Stimulated activated CD4-positive, alpha-beta T cell treated with anti-CD3 and anti-CD28 coated beads, Interleukin-15, amount 100 ng/mL, for 1 hour (primary cell): ENCODE measurements around the gene BARX1.

Experiments used
- DNase-seq, 2 donors: peaks; one replicate each; pipeline ENCODE4 v3.0.0-alpha.2; 2020; ENCODE audit warnings: low read depth in 1 of 2, low spot score in 1 of 2

BARX1 gene

GRCh38 chr9:93929231-93929630 lies 25.9 kb downstream of the BARX1 start:
- no peak for DNase-seq

- no peak for DNase-seq
Observed at GRCh38 chr9:93922535-93922934, 32.6 kb downstream of the BARX1 start.

DNA sequence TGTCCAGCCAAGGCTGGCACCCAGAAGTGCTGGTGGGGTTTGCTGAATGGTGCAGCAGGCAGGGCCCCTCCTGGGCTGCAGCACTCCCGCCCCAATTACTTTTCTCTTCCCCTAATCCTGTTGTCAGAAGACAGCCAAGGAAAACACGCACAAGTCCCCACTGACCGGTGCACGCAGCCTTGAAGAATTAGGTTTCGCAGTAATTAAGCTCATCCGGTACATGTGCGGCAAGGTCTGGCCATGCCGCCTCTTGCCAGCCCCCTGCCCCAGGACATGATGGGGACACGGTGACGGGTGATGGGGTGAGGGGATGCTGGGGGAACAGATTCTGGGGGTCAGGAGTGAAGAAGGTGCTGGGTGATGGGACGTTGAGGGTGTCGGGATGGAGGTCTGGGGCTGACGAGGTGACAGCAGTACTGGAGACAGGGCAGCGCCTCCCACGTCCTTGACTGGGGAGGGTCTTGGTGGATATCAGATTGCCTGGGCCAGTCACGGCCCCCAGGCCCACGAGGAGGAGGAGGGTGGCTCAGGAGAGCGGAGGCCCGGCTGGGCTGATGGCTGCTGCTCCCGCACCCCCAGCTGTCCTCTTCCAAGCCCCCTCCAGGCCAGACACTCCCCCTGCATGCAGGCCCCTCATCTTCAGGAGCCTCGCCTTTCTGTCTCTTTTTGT lies 34.9 kb downstream of the BARX1 start:
- DNase-seq = no peak

GRCh38 chr9:93918061-93918460 lies 37.1 kb downstream of the BARX1 start:
- DNase-seq = no peak

- DNase-seq = no peak
Observed at GRCh38 chr9:93917121-93917853, 37.9 kb downstream of the BARX1 start.

DNA sequence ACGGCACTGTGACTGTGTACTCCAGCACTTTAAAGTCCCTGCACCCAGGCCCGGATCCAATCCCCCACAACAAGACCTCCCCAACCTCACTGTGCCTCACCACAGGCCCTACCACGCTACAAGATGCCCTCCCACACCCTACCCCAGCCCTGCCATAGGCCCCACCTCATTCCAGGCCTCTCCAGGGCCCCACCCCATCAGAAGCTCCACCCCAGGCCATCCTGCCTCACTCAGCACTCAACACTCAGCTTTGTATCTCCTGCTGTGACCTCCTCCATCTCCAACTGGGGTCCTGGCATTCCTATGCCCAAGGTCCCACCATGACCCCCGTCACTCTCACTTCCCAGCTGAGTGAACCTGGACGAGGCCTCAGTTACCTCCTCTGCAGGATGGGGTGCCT lies 38.8 kb downstream of the BARX1 start:
- DNase-seq = no peak

DNA sequence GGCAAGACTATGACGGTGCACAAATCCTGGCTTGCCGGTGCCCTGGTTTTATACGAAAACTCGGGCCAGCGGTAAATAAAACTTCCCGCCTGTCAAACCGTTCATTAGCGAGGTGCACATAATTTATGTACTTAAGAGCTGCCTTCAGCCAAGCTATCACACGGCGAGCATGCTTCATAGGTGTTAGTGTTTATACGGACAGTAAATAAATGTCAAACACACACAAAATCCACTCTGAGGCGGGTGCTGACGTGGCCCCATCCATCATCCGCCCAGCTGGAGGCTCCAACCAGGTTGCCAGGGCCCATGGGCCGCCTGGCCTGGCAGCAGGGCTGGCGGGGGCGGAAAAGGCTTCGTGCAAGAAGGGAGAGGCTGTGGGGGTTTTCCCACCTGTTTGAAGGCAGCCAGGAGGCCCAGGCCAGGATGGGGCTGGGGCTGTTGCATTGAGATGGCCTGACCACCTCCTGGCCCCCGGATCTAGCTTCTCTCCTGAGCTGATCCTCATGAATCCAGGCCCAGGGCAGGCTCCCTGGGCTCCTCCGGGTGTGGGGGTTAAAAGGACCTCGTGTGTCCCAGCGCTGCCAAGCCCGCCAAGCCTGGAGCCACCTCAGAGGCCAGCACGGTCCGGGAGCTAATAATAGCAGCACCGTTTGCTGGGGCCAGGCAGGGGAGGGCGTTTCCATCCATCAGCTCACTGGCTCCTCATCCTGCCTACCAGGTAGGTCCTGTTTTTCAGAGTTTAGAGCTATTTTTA lies 43.2 kb downstream of the BARX1 start:
- DNase-seq = no peak

GRCh38 chr9:93911136-93911745 lies 43.9 kb downstream of the BARX1 start:
- DNase-seq = no peak

GRCh38 chr9:93910598-93910997 lies 44.6 kb downstream of the BARX1 start:
- no peak for DNase-seq

- DNase-seq = no peak
Observed at GRCh38 chr9:93910196-93910595, 45.0 kb downstream of the BARX1 start.

- DNase-seq = no peak
Observed at GRCh38 chr9:93909242-93909616, 45.9 kb downstream of the BARX1 start.

DNA sequence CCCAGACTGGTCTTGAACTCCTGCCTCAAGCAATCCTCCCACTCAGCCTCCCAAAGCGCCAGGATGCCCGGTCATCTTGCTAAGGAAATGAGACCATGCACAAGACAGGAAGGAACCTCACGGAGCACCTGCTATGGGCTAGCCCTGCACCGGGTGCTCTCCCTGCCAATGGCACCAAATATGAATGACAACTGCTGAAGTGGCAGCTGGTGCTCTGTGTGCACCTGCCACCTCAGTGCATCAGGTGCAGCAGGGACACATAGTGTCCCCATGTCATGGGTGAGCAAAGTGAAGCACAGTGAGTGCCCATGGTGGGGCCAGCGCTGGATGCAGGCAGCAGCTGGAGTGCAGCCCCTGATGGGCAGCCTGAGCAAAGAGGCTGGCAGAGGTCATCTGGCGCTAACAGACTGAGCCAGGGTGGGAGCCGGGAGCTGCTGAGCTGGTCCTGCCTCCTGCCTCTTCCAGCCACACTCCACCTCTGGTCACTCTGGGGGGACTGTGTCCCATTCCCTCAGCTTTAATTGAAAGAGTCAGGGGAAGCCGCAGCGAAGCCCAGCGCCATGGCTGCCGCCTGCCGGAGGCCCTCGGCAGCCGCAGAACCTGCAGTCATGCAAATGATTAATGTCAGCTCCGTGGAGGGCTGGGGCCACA lies 46.4 kb downstream of the BARX1 start:
- DNase-seq = no peak

DNA sequence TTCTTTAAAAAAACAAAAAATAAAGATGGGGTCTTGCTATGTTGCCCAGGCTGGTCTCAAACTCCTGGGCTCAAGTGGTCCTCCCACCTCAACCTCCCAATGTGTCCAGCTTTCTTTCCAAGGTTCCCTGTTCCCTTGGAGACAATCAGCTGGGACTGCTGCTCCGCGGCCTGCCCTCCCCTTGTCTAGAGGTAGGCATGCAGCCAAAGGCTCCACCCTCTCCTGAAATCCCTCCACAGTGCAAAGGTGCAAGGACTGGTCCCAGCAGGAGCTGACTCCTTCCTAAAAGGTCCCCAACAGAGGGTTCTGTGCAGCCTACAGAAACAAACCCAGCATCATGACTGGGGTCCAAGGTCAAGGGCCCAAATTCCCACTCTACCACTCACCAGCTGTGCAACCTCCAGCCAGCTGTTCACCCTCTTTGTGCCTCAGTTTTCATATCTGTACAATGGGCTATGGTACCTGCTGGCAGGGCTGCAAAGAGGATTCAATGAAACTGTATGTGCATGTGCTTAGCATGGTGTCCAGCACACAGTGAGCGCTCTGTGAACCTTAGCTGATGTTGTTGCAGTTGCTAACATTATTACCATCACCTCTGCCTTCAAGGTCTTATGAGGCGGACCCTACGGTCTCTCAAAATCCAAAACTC lies 47.5 kb downstream of the BARX1 start:
- DNase-seq = no peak

GRCh38 chr9:93906195-93906880 lies 48.8 kb downstream of the BARX1 start:
- DNase-seq = no peak

DNA sequence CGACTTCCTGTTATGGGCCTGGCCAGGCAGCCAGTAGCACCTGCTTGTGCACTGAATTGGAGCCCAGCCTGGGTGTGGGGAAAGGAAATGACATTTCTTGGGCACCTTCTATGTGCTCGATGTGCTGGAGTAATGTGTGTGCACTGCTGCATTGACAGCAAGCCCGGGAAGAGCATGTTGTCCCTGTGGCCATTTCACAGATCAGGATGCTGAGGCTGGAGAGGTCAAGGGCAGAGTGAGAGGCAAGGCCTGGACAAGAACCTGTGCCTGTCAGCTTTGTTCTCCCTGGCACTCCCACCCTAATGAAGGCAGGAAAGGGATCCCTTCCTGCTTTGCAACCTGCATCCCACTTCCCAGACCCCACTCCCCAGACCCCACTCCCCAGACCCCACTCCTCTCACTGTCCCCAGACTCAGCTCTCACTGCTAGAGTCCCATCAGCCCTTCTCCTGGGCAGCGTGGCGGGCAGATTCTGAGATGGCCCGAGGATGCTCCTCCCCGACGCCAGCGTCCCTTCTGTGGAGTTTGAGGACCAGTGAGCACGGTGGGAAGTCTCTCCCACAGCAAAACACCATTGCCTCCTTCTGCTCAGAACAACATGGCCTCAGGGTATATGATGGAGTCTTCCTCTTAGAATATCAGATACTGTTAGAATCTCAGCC lies 49.6 kb downstream of the BARX1 start:
- no peak for DNase-seq

DNA sequence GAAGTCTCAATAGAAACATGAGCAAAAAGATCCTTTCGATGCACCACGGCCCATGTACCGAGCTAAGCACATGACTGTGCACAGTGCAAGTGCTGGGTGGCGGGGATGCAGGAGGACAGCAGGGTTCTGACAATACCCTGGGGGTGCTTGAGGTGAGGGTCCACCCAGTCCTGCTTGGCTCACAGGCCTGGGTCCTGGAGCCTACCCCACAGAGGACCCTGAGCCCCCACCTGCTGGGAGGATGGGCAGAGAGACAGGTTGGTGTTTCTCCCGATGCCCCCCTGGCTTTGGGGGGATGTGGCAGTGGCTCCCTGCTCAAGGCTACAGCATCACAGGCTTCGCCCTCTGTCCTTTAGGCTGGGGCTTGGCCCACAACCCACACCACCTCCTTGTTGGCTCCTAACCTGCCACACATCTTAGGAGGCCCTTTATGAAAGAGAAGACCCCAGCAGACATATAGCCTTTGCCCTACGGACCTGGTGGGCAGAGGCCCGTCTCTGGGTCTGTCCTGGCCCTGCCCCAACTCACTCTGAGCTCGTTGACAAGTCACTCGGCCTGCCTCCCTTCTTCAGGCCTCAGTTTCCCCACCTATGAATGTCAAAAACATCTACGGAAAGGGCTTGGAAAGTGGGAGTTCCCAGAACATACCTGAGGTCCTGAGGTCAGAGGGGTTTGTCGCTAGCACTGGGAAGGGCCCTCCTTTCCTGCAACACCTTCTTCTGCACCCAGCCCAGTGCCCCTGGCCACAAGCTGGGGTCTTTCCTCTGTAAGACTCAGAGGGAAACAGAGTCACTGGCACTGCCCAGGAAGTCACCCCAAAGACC lies 50.3 kb downstream of the BARX1 start:
- no peak for DNase-seq

DNA sequence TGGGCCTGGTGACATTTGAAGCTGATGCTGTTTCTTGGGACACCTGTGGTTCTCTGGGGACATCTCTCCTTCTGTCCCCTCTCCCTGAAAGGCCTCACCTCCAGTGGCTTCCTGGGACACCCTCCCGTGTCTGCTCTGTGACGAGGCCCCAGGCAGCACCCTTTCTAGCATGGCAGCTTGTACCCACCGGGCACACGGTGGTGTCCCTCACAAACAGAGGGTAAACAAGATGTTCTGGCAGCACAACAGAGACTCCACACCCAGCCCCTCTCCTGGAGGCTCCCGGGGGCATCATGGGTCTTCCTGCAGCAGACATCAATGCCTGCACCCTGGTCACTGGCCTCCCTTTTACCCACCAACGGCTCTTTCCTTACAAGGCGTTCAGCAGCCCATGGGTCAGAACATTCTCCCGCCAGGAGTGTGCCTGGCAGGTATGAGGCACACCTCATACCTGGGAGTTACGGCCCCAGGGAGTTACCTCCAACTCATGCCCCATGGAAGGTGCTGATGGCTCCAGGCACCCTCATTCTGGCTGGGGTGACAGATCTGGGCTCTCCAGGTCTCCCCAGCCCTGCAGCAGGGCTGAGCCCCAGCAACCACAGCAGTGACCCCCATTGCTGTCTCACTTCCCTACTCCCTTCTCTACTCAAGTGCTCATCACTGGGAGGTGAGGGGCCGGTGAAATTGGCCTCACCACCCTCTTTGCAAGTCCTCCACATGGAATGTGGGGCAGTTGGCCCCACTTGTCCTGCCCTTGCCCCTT lies 51.1 kb downstream of the BARX1 start:
- DNase-seq = no peak
